Measurements from ENCODE around the gene ING3.
"Not testable (repeated sequence)": the region's sequence is repeated elsewhere in the genome, so short reads cannot be mapped to it uniquely, and the experiment has no call there.

Gene ING3

GRCh38 chr7:120951826-120952225, 1.2 kb downstream of the ING3 start:
- DNase-seq, result peak; percentile 15

DNA sequence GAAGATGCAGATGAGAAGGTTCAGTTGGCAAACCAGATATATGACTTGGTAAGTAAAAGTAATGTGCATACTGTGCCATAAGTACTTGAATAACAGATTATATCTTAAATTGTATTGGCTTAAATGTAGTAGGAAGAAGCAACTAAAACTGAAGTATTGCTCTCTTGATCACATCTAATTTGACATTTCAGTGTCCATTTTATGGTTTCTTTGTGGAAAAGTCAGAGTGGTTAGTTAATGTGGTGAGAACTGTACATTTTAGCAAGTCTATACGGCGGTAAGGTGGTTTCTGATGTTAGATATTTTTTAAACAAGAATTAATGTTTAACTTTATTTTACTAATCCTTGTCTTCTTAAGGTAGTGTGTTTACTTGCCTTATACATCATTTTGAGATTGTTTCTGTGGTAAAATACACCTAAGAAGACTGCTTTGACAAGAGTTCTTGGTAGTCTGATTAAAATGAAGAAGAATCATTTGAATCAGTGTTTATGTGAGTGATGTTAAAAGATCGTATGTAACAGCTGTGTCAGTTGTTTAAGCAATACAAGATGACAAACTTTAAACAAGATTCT, 5.1 kb downstream of the ING3 start:
- DNase-seq, result no peak

DNA sequence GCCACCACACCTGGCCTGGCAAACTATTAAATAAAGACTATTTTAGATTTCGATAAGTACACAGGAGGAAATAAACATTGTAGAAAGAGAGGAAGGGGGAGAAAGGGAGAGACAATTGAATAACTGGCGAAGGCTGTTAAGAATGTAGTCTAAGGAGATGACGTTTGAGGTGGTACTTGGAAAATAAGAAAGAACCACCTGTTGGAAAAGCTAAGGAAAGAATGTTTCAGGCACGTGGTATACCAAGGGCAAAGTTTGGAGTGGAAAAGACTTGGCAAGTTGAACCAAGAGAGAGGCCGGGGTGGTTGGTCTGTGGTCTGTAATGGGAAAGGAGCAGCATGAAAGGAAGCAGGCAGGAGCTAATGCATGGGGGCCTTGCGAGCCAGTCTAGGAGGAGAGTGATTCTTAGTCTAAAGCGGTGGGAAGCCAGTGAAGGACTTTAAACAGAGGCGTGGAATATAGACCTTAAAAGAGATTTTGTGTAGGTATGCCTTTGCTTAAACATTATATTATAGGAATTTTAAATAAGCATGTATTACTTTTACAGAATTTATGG, 9.4 kb downstream of the ING3 start:
- no peak for DNase-seq

DNA sequence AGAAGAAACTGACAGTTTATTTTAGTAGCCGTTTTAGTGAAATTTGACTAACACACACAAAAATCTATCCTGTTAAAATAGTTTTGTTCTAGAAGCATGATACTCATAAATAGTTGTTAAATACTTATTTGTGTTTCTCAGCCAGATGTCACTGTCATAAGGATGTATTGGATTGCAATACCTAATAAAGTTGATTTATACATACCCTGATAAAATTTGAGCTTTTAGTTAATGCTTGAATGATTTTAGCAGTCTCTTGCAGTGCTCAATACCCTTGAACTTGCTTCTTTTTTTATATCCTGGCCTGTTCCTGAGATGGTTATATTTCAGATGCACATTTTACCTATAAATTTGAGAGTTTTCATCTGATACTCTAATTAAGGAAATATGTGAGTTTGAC, 10.1 kb downstream of the ING3 start:
- no peak for DNase-seq

GRCh38 chr7:120961638-120962173, 11.1 kb downstream of the ING3 start:
- no peak for DNase-seq

GRCh38 chr7:120964088-120964487, 13.5 kb downstream of the ING3 start:
- DNase-seq, result no peak

DNA sequence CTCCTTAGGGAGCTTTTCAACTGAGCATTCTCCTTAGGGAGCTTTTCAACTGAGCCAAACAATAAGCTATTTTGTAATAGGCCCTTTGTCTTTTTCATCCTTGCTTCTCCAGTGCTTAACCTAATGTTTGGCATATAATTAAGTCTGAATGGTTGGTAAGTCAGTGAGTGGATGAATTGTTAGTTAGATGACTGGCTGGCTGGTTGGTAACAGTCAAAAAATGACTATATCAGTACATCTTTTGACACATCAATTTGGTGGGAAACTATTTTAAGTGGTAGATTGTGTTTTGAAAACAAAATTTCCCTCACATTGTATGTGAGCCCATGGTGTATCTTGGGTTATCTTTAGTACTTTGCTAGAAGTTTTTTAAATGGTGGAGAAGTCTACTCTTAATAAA, 16.4 kb downstream of the ING3 start:
- DNase-seq, result no peak

GRCh38 chr7:120973849-120974248, 23.3 kb downstream of the ING3 start:
- no peak for DNase-seq

DNA sequence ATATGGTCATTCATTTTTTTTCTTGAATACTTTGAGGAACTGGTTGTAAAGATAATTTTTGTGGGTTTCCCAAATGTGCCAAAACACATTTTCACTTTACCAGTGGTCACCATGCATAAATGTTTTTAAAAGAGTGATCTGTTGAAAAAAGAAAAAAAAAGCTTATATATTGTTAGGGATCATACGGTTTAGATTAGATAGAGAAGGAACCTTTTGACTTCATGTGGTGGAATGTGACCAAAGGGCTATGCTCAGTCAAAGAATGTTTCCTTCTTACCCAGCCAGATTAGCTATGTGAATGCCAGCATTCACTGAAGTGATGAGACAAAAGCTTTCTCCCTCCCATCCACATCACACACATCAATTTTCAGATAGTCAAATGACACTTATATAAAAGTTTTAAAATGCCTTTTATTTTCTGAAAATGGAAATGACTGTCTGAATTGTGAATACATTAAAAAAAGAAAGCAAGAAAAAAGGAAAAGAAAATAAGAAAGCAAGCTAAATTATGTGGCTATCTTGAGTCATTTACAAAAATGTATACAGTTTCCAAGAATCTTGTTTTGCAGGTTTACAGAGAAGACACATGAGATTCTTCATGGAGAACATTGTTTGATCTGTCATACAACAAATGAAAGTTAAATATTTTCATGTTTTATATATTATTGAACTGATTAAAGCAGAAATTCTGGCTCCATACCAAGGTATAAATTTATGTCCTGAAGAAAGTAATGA, 29.4 kb downstream of the ING3 start:
- DNase-seq, result no peak

- no peak for DNase-seq
These were observed 30.5 kb downstream of the ING3 start for GRCh38 chr7:120981117-120981516.

GRCh38 chr7:120981888-120982615, 31.5 kb downstream of the ING3 start:
- DNase-seq, result no peak

GRCh38 chr7:120983592-120983991, 33.0 kb downstream of the ING3 start:
- DNase-seq, result not testable (repeated sequence)

DNA sequence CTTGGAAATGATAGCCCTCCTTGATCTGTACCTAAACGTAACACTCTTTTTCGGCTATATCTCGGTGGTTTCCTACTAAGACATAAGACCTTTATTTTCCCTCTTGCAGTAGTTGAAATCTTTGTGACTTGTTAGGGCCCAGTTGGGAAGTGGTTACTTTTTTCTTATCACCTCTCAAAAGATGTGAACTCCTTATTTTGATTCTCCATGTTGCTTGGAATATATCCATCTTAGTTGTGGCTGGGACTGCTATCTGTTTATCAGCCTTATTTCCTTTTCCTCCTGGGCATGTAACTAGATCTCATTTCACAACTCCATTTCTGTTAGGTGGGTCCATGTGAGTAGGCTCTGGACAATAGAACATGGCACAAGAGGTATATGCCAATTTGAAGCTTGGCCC, 33.8 kb downstream of the ING3 start:
- DNase-seq, result no peak

GRCh38 chr7:120985130-120985758, 34.7 kb downstream of the ING3 start:
- no peak for DNase-seq

DNA sequence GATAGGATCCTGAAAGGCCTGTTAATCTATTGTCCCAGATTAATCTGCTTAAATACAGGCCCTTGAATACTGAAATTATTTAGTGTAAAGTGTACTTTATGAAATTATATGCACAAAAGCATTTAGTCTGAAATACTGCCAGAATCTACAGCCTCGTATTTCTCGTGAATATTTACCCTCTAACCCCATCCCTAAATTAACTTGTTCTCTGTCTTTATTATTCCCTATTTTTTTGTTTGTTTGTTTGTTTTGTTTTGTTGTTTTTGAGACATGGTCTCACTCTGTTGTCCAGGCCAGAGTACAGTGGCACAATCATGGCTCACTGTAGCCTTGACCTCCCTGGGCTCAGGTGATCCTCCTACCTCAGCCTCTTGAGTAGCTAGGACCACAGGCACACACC, 35.3 kb downstream of the ING3 start:
- no peak for DNase-seq

DNA sequence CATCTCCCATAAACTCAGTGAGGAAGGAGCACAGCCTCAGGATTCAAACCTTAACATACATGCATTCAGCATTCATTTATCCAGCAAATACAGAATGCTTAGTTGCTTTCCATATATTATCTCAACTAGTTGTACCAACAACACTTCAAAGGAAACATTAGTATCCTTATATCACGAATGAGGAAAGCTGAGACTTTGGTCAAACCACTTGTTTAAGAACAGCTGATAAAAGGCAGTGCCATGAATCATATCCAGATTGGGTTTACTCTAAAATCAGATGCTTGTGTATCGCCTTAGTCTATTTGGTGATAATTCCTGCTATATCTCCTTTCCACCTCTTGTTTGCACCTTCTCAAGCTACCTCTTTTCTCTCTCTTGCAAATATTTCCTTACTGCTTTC, 36.1 kb downstream of the ING3 start:
- no peak for DNase-seq

DNA sequence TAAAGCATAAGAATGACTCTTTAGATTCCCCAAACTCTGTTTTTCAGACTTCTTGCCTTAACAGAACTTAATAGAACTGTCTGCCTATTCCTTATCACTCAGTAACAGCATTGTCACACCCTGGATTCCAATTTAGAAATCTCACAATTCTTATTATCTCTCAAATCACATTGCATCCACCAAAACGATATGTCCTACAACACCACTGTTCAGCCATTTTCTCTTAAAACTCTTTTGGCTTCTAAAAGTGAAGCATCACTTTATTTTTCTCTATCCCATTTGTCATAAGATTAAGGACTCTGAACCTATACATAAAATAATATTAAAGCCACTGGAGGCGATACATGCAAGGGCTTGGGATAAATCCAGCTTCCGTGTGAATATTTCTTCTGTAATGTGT, 36.7 kb downstream of the ING3 start:
- no peak for DNase-seq

DNA sequence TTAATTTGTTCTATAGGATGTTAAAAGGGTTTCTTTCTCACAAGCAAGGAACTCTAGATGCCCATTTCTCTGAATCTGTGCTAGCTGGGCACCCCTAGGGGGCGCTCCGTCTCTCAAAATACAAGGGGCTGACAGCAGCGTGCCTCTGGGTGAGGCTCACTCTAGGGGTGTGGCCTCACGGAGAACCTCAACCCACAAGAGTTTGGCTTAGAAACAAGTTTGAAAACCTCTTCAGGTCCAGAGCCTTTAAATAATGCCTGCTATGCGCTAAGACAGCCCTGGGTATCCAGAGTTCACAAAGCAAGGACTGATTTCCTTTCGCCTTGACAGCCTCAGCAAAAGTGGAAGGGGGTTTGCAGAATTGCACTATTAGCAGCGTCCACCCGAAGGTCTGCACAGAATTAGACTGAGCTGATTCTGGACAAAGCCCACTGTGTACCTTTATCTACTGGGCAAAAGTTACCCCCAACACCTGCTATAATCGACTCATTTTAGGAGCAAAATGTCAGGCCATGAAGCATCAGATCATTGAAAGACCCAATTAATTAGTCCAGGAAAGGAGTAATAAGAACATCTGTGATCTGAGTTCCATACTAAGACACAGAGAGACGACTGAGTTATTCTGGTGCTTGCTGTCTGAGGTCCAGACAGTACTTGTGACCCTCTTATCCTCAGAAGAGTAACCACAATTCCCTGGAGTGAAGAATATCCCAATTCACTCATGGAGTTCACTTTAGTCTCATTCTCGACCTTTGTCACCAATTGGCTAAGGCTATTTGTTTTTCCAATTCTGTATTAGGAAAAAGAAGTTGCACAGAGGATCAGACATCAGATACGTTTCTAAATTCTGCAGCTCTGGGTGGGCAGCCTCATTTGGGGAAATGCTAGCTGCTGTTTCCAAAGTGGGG, 37.4 kb downstream of the ING3 start:
- peak; percentile 88 for DNase-seq

GRCh38 chr7:120988591-120989256, 38.1 kb downstream of the ING3 start, which contains the start of gene CPED1:
CPED1 (plus strand) TSS chr7:120988711; CDS start chr7:120989622, 911 bp downstream.
- DNase-seq, result peak; percentile 29

- DNase-seq, result no peak
These were observed 39.0 kb downstream of the ING3 start for GRCh38 chr7:120989257-120990220.

Measured in CD4-positive, alpha-beta T cell treated with Interleukin-10 for 1 hour (primary cell).